ENCODE results near the gene THOC1. TPM values are rescaled to one million over a fixed set of nuclear protein-coding genes. Genes with fewer than 3 reads are reported as not detected.

THOC1 gene
- total RNA-seq, 2 donors from 2014 or later = 8.9 to 11.4 TPM

GRCh38 chr18:213966-214365 lies 53.9 kb downstream of the THOC1 start:
- no peaks in the 10 kb centered on the region for H3K27me3 ChIP-seq
- H3K4me1 ChIP-seq = no peaks in the 10 kb centered on the region
- no peak for TF ChIP-seq CTCF (IDR thresholded peaks at IDR 0.05)
- H3K27ac ChIP-seq = no peak overlapping the region
- peaks cover 73% of the 10 kb centered on the region for H3K36me3 ChIP-seq
- no peaks in the 10 kb centered on the region for H3K9me3 ChIP-seq
- no peak overlapping the region for H3K4me3 ChIP-seq
- DNase-seq (ENCODE audit: low spot score) = no peak

- peaks cover 73% of the 10 kb centered on the region for H3K36me3 ChIP-seq
- no peak for DNase-seq (ENCODE audit: low spot score)
- no peaks in the 10 kb centered on the region for H3K9me3 ChIP-seq
- H3K4me1 ChIP-seq = no peaks in the 10 kb centered on the region
- TF ChIP-seq CTCF (IDR thresholded peaks at IDR 0.05) = no peak
- H3K4me3 ChIP-seq = no peak overlapping the region
- H3K27me3 ChIP-seq = no peaks in the 10 kb centered on the region
- no peak overlapping the region for H3K27ac ChIP-seq
Measured at GRCh38 chr18:213505-213904, 54.3 kb downstream of the THOC1 start.

- no peak for DNase-seq (ENCODE audit: low spot score)
- Histone ChIP-seq H3K27me3 (no peaks in the 10 kb centered on the region), H3K27ac (no peak overlapping the region), H3K4me3 (no peak overlapping the region), H3K36me3 (peaks cover 66% of the 10 kb centered on the region), H3K4me1 (no peaks in the 10 kb centered on the region), H3K9me3 (no peaks in the 10 kb centered on the region)
- no peak for TF ChIP-seq CTCF (IDR thresholded peaks at IDR 0.05)
Measured at GRCh38 chr18:212780-213179, 55.1 kb downstream of the THOC1 start.

GRCh38 chr18:211582-211981 lies 56.3 kb downstream of the THOC1 start:
- no peak overlapping the region for H3K4me3 ChIP-seq
- no peaks in the 10 kb centered on the region for H3K27me3 ChIP-seq
- no peak for TF ChIP-seq CTCF (IDR thresholded peaks at IDR 0.05)
- H3K9me3 ChIP-seq = no peaks in the 10 kb centered on the region
- H3K36me3 ChIP-seq = peaks cover 57% of the 10 kb centered on the region
- H3K27ac ChIP-seq = no peak overlapping the region
- H3K4me1 ChIP-seq = no peaks in the 10 kb centered on the region
- no peak for DNase-seq (ENCODE audit: low spot score)

- no peaks in the 10 kb centered on the region for H3K9me3 ChIP-seq
- H3K27me3 ChIP-seq = no peaks in the 10 kb centered on the region
- H3K4me1 ChIP-seq = no peaks in the 10 kb centered on the region
- no peak for TF ChIP-seq CTCF (IDR thresholded peaks at IDR 0.05)
- H3K27ac ChIP-seq = no peak overlapping the region
- H3K4me3 ChIP-seq = no peak overlapping the region
- DNase-seq (ENCODE audit: low spot score) = no peak
- H3K36me3 ChIP-seq = peaks cover 56% of the 10 kb centered on the region
Measured at GRCh38 chr18:210733-211132, 57.1 kb downstream of the THOC1 start.

- TF ChIP-seq CTCF (IDR thresholded peaks at IDR 0.05) = no peak
Measured at GRCh38 chr18:210075-210474, 57.8 kb downstream of the THOC1 start.

More at GRCh38 chr18:210075-210474, 57.8 kb downstream of the THOC1 start:
- Histone ChIP-seq H3K4me1 (no peaks in the 10 kb centered on the region), H3K27ac (no peak overlapping the region), H3K4me3 (no peak overlapping the region), H3K36me3 (peaks cover 56% of the 10 kb centered on the region), H3K27me3 (no peaks in the 10 kb centered on the region), H3K9me3 (no peaks in the 10 kb centered on the region)
- no peak for DNase-seq (ENCODE audit: low spot score)
